GM23338 (cell line): ENCODE data around the gene USP10. TPM values are rescaled to one million over a fixed set of nuclear protein-coding genes. Genes with fewer than 3 reads are reported as not detected.
"Not testable (repeated sequence)": the region's sequence is repeated elsewhere in the genome, so short reads cannot be mapped to it uniquely, and the experiment has no call there.

Experiments
- ATAC-seq: fragments of 200-7000 bp; cut with Tn5 transposase; 3 replicates; pipeline ENCODE4 v1.9.1; 2020
- DNase-seq: peaks from one replicate; pipeline ENCODE4 v3.0.0-alpha.2; 2015; ENCODE audit warnings: low spot score
- H2AFZ ChIP-seq: fragments of 200-600 bp; sonication (generic); 2 replicates; pipeline ENCODE4 v1.8.0; 2016; ENCODE audit warnings: antibody characterized with exemption, mild to moderate bottlenecking, moderate library complexity
- H3F3A ChIP-seq: fragments of 200-600 bp; sonication (generic); replicated peaks from 2 replicates; pipeline ENCODE4 v1.8.0; 2017; ENCODE audit warnings: antibody characterized with exemption, mixed run types, low read depth
- H3K27ac ChIP-seq: fragments of 200-600 bp; sonication (generic); 2 replicates; pipeline ENCODE4 v1.6.1; 2016; ENCODE audit warnings: low read depth
- H3K27me3 ChIP-seq: fragments of 200-600 bp; sonication (generic); 2 replicates; pipeline ENCODE4 v1.8.0; 2016; ENCODE audit warnings: mild to moderate bottlenecking, mixed run types, moderate library complexity; ENCODE audit not compliant: insufficient read depth
- H3K36me3 ChIP-seq: fragments of 200-600 bp; sonication (generic); 2 replicates; pipeline ENCODE4 v1.8.0; 2016; ENCODE audit warnings: mild to moderate bottlenecking; ENCODE audit not compliant: insufficient read depth
- H3K4me1 ChIP-seq: fragments of 200-600 bp; sonication (generic); 2 replicates; pipeline ENCODE4 v1.8.0; 2016; ENCODE audit warnings: mild to moderate bottlenecking, moderate library complexity; ENCODE audit not compliant: insufficient read depth
- H3K4me2 ChIP-seq: fragments of 200-600 bp; sonication (generic); 2 replicates; pipeline ENCODE4 v1.7.1; 2017; ENCODE audit warnings: mixed run types
- H3K4me3 ChIP-seq: fragments of 200-600 bp; sonication (generic); 2 replicates; pipeline ENCODE4 v1.6.1; 2016; ENCODE audit warnings: mixed run types
- H3K79me2 ChIP-seq: fragments of 200-600 bp; sonication (generic); replicated peaks from 2 replicates; pipeline ENCODE4 v1.8.0; 2017; ENCODE audit warnings: mild to moderate bottlenecking; ENCODE audit not compliant: insufficient read depth
- H3K9me2 ChIP-seq: fragments of 200-600 bp; sonication (generic); 2 replicates; pipeline ENCODE4 v1.8.0; 2017; ENCODE audit not compliant: insufficient read depth
- H4K20me1 ChIP-seq: fragments of 200-600 bp; sonication (generic); replicated peaks from 2 replicates; pipeline ENCODE4 v1.8.0; 2017; ENCODE audit warnings: mild to moderate bottlenecking; ENCODE audit not compliant: insufficient read depth
- H3K27ac Mint-ChIP-seq: 2 replicates; pipeline ENCODE4 v1.8.0; 2020; ENCODE audit warnings: inconsistent platforms, mild to moderate bottlenecking, moderate library complexity, mixed read lengths
- H3K27me3 Mint-ChIP-seq: 3 replicates; pipeline ENCODE4 v1.8.0; 2022; ENCODE audit warnings: low read depth, mild to moderate bottlenecking, moderate library complexity, mixed read lengths, inconsistent platforms; ENCODE audit not compliant: insufficient read depth, poor library complexity
- H3K36me3 Mint-ChIP-seq: 3 replicates; pipeline ENCODE4 v1.8.0; 2021; ENCODE audit warnings: low read depth, mild to moderate bottlenecking, inconsistent platforms, moderate library complexity, mixed read lengths
- H3K4me1 Mint-ChIP-seq: 3 replicates; pipeline ENCODE4 v1.8.0; 2020; ENCODE audit warnings: mild to moderate bottlenecking, inconsistent platforms, mixed read lengths
- H3K4me3 Mint-ChIP-seq: 3 replicates; pipeline ENCODE4 v1.8.0; 2021; ENCODE audit warnings: moderate library complexity, mild to moderate bottlenecking, inconsistent platforms, mixed read lengths
- H3K9me3 Mint-ChIP-seq: 3 replicates; pipeline ENCODE4 v1.8.0; 2020; ENCODE audit warnings: moderate library complexity, mild to moderate bottlenecking, inconsistent platforms, mixed read lengths
- EZH2 ChIP-seq: fragments of 200-600 bp; sonication (generic); IDR thresholded peaks from one replicate; pipeline ENCODE4 v1.8.0; 2017; ENCODE audit warnings: antibody characterized with exemption, mild to moderate bottlenecking, low read depth; ENCODE audit not compliant: unreplicated experiment
- EZH2phosphoT487 ChIP-seq: fragments of 200-600 bp; sonication (generic); IDR thresholded peaks from one replicate; pipeline ENCODE4 v1.8.1; 2018; ENCODE audit warnings: antibody characterized with exemption; ENCODE audit not compliant: unreplicated experiment
- JUNB ChIP-seq: IDR thresholded peaks from one replicate; pipeline ENCODE4 v1.6.1; 2016; ENCODE audit warnings: antibody characterized with exemption; ENCODE audit not compliant: unreplicated experiment
- NANOG ChIP-seq: IDR thresholded peaks from 2 replicates; pipeline ENCODE4 v1.6.1; 2016; ENCODE audit warnings: antibody characterized with exemption, borderline replicate concordance
- ZNF114 ChIP-seq: fragments of 250-450 bp; sonication (Bioruptor Pico); IDR thresholded peaks from 2 replicates; pipeline ENCODE4 v1.5.0; 2020; ENCODE audit warnings: mild to moderate bottlenecking, moderate library complexity
- ZNF331 ChIP-seq: fragments of 250-450 bp; sonication (Bioruptor Pico); IDR thresholded peaks from 2 replicates; pipeline ENCODE4 v1.5.0; 2020; ENCODE audit warnings: low read depth, mild to moderate bottlenecking, moderate library complexity
- polyA plus RNA-seq: library from polyadenylated mRNA; unstranded; fragments of >200 nt; fragmentation: Nextera tagmentation; extraction: Ambion mirVana; gene quantifications from 2 replicates; pipeline ENCODE4 v1.2.1, GENCODE V29; 2016
- total RNA-seq: library from RNA; depleted of rRNA; stranded (reverse); fragments of >200 nt; shearing (Covaris generic); gene quantifications from 2 replicates; pipeline ENCODE4 v1.2.3, GENCODE V29; 2014
- TF ChIP-seq, protein P1 (sequence below), 2 experiments: fragments of 200-600 bp in 1 of 2; sonication (generic) in 1 of 2; conservative IDR thresholded peaks; 2 replicates each; pipeline versions ENCODE4 v1.5.1 to v1.6.1; 2016 to 2017; ENCODE audit warnings: antibody characterized with exemption in 2 of 2, low read depth in 2 of 2, mild to moderate bottlenecking in 2 of 2, moderate library complexity in 1 of 2
- TF ChIP-seq, protein P2 (sequence below): IDR thresholded peaks from 2 replicates; pipeline ENCODE4 v1.6.1; 2016; ENCODE audit warnings: antibody characterized with exemption
- TF ChIP-seq, protein P3 (sequence below): fragments of 250-450 bp; sonication (Bioruptor Pico); IDR thresholded peaks from 2 replicates; pipeline ENCODE4 v1.5.0; 2020; ENCODE audit warnings: mild to moderate bottlenecking, moderate library complexity

Gene USP10
- total and polyA plus RNA-seq, 2 experiments from 2014 or later = 158 to 194 TPM

DNA sequence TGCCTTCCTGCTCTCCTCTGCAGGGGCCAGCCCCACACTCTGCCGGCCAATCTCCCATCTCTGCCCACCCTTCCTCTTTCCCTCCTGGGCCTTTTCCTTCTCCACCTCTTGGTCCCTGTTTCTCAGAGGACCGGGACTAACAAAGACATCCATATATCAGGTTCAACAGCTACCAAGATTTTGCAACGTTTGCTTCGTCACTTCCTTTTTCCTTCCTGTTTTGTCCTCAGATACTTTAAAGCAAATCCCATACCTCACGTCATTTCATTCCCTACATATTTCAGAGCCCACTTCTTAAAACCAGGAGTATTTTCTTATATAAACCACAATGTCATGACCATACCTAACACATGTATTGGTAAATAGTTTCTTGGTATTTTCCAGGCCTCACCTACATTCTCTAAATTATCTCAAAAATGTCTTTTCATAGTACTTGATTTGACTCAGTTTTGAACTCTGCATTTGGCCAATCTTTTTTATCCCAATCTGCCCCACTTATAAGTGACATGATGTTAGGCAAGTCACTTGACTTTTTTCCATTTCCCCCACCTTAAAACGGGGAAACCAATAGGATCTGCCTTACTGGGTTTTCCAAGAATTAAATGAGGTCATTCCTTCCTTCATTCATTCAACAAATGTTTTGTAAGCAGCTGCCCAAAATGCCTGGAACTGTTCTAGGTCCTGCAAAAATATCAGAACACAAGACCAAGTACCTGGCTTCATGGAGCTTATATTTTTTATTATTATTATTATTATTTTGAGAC, 7.2 kb upstream of the USP10 start:
- H3K27me3 ChIP-seq = no peaks in the 10 kb centered on the region
- no peak overlapping the region for H3K4me2 ChIP-seq
- DNase-seq (no peak), ATAC-seq (no peak)
- TF ChIP-seq NANOG (no peak), ZNF331 (CRISPR knock-in tag) (no peak), ZNF114 (CRISPR knock-in tag) (no peak), EZH2 (no peak), EZH2phosphoT487 (no peak), JUNB (no peak)
- TF ChIP-seq, protein P1, sequence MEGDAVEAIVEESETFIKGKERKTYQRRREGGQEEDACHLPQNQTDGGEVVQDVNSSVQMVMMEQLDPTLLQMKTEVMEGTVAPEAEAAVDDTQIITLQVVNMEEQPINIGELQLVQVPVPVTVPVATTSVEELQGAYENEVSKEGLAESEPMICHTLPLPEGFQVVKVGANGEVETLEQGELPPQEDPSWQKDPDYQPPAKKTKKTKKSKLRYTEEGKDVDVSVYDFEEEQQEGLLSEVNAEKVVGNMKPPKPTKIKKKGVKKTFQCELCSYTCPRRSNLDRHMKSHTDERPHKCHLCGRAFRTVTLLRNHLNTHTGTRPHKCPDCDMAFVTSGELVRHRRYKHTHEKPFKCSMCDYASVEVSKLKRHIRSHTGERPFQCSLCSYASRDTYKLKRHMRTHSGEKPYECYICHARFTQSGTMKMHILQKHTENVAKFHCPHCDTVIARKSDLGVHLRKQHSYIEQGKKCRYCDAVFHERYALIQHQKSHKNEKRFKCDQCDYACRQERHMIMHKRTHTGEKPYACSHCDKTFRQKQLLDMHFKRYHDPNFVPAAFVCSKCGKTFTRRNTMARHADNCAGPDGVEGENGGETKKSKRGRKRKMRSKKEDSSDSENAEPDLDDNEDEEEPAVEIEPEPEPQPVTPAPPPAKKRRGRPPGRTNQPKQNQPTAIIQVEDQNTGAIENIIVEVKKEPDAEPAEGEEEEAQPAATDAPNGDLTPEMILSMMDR (conservative IDR thresholded peaks at IDR 0.05; ENCODE audit: low read depth in 2 of 2) = no peak
- TF ChIP-seq, protein P2, sequence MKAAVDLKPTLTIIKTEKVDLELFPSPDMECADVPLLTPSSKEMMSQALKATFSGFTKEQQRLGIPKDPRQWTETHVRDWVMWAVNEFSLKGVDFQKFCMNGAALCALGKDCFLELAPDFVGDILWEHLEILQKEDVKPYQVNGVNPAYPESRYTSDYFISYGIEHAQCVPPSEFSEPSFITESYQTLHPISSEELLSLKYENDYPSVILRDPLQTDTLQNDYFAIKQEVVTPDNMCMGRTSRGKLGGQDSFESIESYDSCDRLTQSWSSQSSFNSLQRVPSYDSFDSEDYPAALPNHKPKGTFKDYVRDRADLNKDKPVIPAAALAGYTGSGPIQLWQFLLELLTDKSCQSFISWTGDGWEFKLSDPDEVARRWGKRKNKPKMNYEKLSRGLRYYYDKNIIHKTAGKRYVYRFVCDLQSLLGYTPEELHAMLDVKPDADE = no peak
- TF ChIP-seq, protein P3, sequence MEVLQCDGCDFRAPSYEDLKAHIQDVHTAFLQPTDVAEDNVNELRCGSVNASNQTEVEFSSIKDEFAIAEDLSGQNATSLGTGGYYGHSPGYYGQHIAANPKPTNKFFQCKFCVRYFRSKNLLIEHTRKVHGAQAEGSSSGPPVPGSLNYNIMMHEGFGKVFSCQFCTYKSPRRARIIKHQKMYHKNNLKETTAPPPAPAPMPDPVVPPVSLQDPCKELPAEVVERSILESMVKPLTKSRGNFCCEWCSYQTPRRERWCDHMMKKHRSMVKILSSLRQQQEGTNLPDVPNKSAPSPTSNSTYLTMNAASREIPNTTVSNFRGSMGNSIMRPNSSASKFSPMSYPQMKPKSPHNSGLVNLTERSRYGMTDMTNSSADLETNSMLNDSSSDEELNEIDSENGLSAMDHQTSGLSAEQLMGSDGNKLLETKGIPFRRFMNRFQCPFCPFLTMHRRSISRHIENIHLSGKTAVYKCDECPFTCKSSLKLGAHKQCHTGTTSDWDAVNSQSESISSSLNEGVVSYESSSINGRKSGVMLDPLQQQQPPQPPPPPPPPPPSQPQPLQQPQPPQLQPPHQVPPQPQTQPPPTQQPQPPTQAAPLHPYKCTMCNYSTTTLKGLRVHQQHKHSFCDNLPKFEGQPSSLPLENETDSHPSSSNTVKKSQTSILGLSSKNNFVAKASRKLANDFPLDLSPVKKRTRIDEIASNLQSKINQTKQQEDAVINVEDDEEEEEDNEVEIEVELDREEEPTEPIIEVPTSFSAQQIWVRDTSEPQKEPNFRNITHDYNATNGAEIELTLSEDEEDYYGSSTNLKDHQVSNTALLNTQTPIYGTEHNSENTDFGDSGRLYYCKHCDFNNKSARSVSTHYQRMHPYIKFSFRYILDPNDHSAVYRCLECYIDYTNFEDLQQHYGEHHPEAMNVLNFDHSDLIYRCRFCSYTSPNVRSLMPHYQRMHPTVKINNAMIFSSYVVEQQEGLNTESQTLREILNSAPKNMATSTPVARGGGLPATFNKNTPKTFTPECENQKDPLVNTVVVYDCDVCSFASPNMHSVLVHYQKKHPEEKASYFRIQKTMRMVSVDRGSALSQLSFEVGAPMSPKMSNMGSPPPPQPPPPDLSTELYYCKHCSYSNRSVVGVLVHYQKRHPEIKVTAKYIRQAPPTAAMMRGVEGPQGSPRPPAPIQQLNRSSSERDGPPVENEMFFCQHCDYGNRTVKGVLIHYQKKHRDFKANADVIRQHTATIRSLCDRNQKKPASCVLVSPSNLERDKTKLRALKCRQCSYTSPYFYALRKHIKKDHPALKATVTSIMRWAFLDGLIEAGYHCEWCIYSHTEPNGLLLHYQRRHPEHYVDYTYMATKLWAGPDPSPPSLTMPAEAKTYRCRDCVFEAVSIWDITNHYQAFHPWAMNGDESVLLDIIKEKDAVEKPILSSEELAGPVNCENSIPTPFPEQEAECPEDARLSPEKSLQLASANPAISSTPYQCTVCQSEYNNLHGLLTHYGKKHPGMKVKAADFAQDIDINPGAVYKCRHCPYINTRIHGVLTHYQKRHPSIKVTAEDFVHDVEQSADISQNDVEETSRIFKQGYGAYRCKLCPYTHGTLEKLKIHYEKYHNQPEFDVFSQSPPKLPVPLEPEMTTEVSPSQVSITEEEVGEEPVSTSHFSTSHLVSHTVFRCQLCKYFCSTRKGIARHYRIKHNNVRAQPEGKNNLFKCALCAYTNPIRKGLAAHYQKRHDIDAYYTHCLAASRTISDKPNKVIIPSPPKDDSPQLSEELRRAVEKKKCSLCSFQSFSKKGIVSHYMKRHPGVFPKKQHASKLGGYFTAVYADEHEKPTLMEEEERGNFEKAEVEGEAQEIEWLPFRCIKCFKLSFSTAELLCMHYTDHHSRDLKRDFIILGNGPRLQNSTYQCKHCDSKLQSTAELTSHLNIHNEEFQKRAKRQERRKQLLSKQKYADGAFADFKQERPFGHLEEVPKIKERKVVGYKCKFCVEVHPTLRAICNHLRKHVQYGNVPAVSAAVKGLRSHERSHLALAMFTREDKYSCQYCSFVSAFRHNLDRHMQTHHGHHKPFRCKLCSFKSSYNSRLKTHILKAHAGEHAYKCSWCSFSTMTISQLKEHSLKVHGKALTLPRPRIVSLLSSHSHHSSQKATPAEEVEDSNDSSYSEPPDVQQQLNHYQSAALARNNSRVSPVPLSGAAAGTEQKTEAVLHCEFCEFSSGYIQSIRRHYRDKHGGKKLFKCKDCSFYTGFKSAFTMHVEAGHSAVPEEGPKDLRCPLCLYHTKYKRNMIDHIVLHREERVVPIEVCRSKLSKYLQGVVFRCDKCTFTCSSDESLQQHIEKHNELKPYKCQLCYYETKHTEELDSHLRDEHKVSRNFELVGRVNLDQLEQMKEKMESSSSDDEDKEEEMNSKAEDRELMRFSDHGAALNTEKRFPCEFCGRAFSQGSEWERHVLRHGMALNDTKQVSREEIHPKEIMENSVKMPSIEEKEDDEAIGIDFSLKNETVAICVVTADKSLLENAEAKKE (CRISPR knock-in tag) = no peak
- H3K9me3 Mint-ChIP-seq = peaks cover 11% of the 10 kb centered on the region
- H3K36me3 Mint-ChIP-seq = no peaks in the 10 kb centered on the region
- peaks cover 5% of the 10 kb centered on the region for H3K27me3 Mint-ChIP-seq
- H3K4me3 Mint-ChIP-seq = no peak overlapping the region; the same call in 2 of the 3 replicates
- 0 out of 2 replicates have a peak, but pooled peaks cover 3% of the 10 kb centered on the region for H3K36me3 ChIP-seq
- no peak overlapping the region for H2AFZ ChIP-seq
- no peaks in the 10 kb centered on the region for H3K79me2 ChIP-seq
- peaks cover 5% of the 10 kb centered on the region; the same call in 1 of the 2 replicates for H3K9me2 ChIP-seq
- no peaks in the 10 kb centered on the region for H4K20me1 ChIP-seq
- peaks cover 6% of the 10 kb centered on the region; the same call in 1 of the 2 replicates for H3K4me1 ChIP-seq
- H3F3A ChIP-seq = no peaks in the 10 kb centered on the region
- no peaks in the 10 kb centered on the region; the same call in 2 of the 3 replicates for H3K4me1 Mint-ChIP-seq
- H3K4me3 ChIP-seq = no peak overlapping the region
- no peak overlapping the region for H3K27ac ChIP-seq
- no peak overlapping the region for H3K27ac Mint-ChIP-seq

DNA sequence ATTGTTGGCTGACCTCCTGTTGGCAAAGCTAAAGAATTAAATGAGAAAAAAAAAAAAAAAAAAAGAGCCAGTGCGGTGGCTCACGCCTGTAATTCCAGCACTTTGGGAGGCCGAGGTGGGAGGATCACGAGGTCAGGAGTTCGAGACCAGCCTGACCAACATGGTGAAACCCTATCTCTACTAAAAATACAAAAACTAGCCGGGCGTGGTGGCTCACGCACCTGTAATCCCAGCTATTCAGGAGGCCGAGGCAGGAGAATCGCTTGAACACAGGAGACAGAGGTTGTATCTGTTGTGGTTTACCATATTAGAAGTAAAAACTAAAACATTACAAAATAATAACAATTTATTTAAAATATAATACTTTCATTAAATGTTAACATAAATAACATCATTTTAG, 5.9 kb upstream of the USP10 start:
- peaks cover 10% of the 10 kb centered on the region for H3K27me3 Mint-ChIP-seq
- H3K36me3 Mint-ChIP-seq, H3K4me2 ChIP-seq, H3F3A ChIP-seq, H3K4me1 ChIP-seq, H3K79me2 ChIP-seq, H3K27ac ChIP-seq, DNase-seq, ATAC-seq, H3K9me3 Mint-ChIP-seq, H3K4me1 Mint-ChIP-seq, H2AFZ ChIP-seq, H3K27me3 ChIP-seq, H3K4me3 Mint-ChIP-seq, H3K9me2 ChIP-seq, H3K27ac Mint-ChIP-seq, H3K4me3 ChIP-seq, H3K36me3 ChIP-seq, H4K20me1 ChIP-seq: not testable (repeated sequence)
